SHP77 (cell line): ENCODE results near the gene SORL1.
A peak's percentile ranks its signal among the peaks of the same experiment; 100 is the strongest.

ENCODE experiments used
- DNase-seq, 2 experiments: peaks; one replicate each; lab custom pipeline; 2025; lab: John Stamatoyannopoulos, UW

Gene SORL1

GRCh38 chr11:121535129-121535796 lies 83.1 kb downstream of the SORL1 start:
- DNase-seq: no peak

- no peak for DNase-seq
Observed at GRCh38 chr11:121536126-121536525, 84.0 kb downstream of the SORL1 start.

- DNase-seq: no peak
Observed at GRCh38 chr11:121538054-121538453, 85.9 kb downstream of the SORL1 start.

GRCh38 chr11:121539000-121539399 lies 86.9 kb downstream of the SORL1 start:
- no peak for DNase-seq

- DNase-seq: no peak
Observed at GRCh38 chr11:121540627-121541026, 88.5 kb downstream of the SORL1 start.

- DNase-seq: no peak
Observed at GRCh38 chr11:121543836-121544380, 91.8 kb downstream of the SORL1 start.

GRCh38 chr11:121544956-121545355 lies 92.8 kb downstream of the SORL1 start:
- DNase-seq: no peak

- DNase-seq: no peak
Observed at GRCh38 chr11:121547574-121547973, 95.5 kb downstream of the SORL1 start.

- DNase-seq: no peak
Observed at GRCh38 chr11:121550247-121551030, 98.3 kb downstream of the SORL1 start.

- DNase-seq: no peak
Observed at GRCh38 chr11:121551463-121551862, 99.3 kb downstream of the SORL1 start.

GRCh38 chr11:121552154-121552553 lies 100.0 kb downstream of the SORL1 start:
- DNase-seq: no peak

GRCh38 chr11:121552644-121553043 lies 100.5 kb downstream of the SORL1 start:
- DNase-seq: no peak

GRCh38 chr11:121553389-121553788 lies 101.3 kb downstream of the SORL1 start:
- no peak for DNase-seq

- no peak for DNase-seq
Observed at GRCh38 chr11:121553806-121554205, 101.7 kb downstream of the SORL1 start.

- no peak for DNase-seq
Observed at GRCh38 chr11:121554552-121554951, 102.4 kb downstream of the SORL1 start.

GRCh38 chr11:121555121-121555520 lies 103.0 kb downstream of the SORL1 start:
- DNase-seq: peak; percentile 22 to 29

GRCh38 chr11:121556937-121557336 lies 104.8 kb downstream of the SORL1 start:
- no peak for DNase-seq

- DNase-seq: no peak
Observed at GRCh38 chr11:121557348-121557747, 105.2 kb downstream of the SORL1 start.

GRCh38 chr11:121559606-121560200 lies 107.6 kb downstream of the SORL1 start:
- DNase-seq: no peak

GRCh38 chr11:121560236-121560635 lies 108.1 kb downstream of the SORL1 start:
- no peak for DNase-seq

- no peak for DNase-seq
Observed at GRCh38 chr11:121561240-121561639, 109.1 kb downstream of the SORL1 start.

- no peak for DNase-seq
Observed at GRCh38 chr11:121561716-121562115, 109.6 kb downstream of the SORL1 start.

- DNase-seq: no peak
Observed at GRCh38 chr11:121563003-121563402, 110.9 kb downstream of the SORL1 start.
